Heart left ventricle (tissue), 13 donors: ENCODE measurements around the gene CAT.

Source experiments
- POLR2A ChIP-seq, 2 donors: fragments of 450-650 bp; IDR thresholded peaks; one replicate each; pipeline ENCODE4 v1.6.1; 2017; ENCODE audit warnings: antibody characterized with exemption in 2 of 2, mild to moderate bottlenecking in 2 of 2, moderate library complexity in 2 of 2
- TF ChIP-seq, protein P1 (sequence below), 12 donors: fragments of 200-600 bp; sonication (generic) in 4 of 12; IDR thresholded peaks; one replicate each; pipeline versions ENCODE4 v1.5.0 to v1.8.0; 2018 to 2022; ENCODE audit warnings: antibody characterized with exemption in 12 of 12, mild to moderate bottlenecking in 5 of 12
- donor health status: ischemic (EF 13 %, LVEDD 7.1; RV severe dilation, severe dysfunction).
- donor health status: DM: no; HTN: yes; CAD: no.
- donor health status: DM: no; HTN: no; CAD: no.
- donor health status: ischemic (EF 25% LVEDD 6.9; RV normal size, moderate dysfunction).
- donor health status: ischemic (EF 25% LVEDD 5.7; RV mildly dilated, moderate dysfunction).
- donor health status: ischemic (EF 35%, LVEDD 5.7; RV mildly dilated, moderate dysfunction).
- donor health status: nonischemic (EF 11% LVEDD 7.7; RV severe dilation, severe dysfunction).
- donor health status: DM: yes; HTN: yes; CAD: no.
- donor health status: PGD.
- donor health status: ischemic (EF 29% LVEDD 5.4; RV normal size, mild dysfunction).
- donor health status: nonischemic (EF 23%, LVEDD 6.1; RV moderate dilation, normal function).

DNA sequence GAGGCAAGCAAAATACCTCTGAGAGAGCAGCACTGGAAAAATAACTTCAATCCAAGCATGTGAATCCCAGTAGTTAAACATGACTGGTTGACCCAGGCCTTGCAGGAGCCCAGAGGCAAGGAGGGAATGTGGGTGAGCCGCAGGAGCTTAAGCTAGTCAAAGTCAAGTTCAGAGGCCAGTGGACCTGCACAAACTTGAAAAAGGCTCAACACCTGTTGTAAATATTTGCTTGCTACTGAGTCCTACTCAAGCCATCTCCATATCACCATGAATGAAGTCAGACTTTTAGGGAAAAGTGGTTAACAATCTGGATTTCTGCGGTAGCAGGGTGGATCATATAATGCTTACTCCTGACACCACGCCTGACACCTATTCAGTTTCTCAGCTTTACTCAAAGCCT is 4.8 kb upstream of the CAT start:
- TF ChIP-seq, protein P1, sequence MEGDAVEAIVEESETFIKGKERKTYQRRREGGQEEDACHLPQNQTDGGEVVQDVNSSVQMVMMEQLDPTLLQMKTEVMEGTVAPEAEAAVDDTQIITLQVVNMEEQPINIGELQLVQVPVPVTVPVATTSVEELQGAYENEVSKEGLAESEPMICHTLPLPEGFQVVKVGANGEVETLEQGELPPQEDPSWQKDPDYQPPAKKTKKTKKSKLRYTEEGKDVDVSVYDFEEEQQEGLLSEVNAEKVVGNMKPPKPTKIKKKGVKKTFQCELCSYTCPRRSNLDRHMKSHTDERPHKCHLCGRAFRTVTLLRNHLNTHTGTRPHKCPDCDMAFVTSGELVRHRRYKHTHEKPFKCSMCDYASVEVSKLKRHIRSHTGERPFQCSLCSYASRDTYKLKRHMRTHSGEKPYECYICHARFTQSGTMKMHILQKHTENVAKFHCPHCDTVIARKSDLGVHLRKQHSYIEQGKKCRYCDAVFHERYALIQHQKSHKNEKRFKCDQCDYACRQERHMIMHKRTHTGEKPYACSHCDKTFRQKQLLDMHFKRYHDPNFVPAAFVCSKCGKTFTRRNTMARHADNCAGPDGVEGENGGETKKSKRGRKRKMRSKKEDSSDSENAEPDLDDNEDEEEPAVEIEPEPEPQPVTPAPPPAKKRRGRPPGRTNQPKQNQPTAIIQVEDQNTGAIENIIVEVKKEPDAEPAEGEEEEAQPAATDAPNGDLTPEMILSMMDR (IDR thresholded peaks at IDR 0.05): no peak
- TF ChIP-seq POLR2A (IDR thresholded peaks at IDR 0.05): no peak
